ENCODE measurements around the gene ST8SIA1. TPM values are rescaled to one million over a fixed set of nuclear protein-coding genes. Genes with fewer than 3 reads are reported as not detected.
"Not testable (repeated sequence)": the region's sequence is repeated elsewhere in the genome, so short reads cannot be mapped to it uniquely, and the experiment has no call there.

The ST8SIA1 gene
- total RNA-seq, 3 donors from 2014 or later = 1.5 to 4.0 (median 1.6) TPM

DNA sequence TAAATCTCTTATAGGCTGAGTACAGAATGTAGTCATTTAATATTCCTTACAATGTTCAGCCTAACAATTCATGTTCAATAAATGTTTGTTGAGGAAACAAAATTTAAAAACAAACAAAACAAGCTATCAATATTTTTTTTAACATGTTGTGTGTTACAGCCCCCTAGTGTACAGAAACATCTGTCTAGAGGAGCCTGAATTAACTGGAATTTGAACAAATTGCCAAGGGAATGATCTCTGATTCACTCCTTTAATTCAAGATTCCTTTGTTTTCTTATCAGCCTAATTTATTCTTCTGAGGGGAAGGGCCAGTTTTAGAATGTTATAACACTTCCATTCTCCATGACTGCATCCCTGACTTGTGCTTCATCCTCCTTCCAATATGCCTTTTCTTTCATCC, 161.3 kb downstream of the ST8SIA1 start:
- Mint-ChIP-seq H3K9me3 (no peaks in the 10 kb centered on the region), H3K4me3 (no peak overlapping the region), H3K27me3 (ENCODE audit: low read depth) (no peaks in the 10 kb centered on the region), H3K36me3 (ENCODE audit: insufficient read depth) (no peaks in the 10 kb centered on the region), H3K4me1 (ENCODE audit: low read depth) (peaks cover 6% of the 10 kb centered on the region)
- no peak for ATAC-seq
- DNase-seq = no peak

DNA sequence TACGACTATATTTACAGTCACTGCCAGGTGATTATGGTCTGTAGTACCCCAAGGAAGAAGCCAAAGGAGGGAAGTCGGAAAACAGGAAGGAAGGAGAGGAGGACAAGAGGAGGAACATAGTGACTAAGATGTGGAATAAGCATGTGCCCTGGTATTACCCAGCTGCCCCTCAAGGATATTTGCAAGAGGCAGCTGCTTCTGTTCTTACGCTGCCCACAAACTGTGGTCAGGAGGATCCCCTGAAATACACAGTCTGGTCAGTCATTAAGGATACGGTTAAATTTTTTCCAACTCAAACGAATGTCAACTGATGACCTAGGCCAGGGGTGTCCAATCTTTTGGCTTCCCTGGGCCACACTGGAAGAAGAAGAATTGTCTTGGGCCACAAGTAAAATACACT, 162.0 kb downstream of the ST8SIA1 start:
- no peaks in the 10 kb centered on the region for H3K9me3 Mint-ChIP-seq
- H3K27me3 Mint-ChIP-seq (ENCODE audit: low read depth) = no peaks in the 10 kb centered on the region
- no peak overlapping the region for H3K4me3 Mint-ChIP-seq
- no peak for ATAC-seq
- peaks cover 6% of the 10 kb centered on the region for H3K4me1 Mint-ChIP-seq (ENCODE audit: low read depth)
- H3K36me3 Mint-ChIP-seq (ENCODE audit: insufficient read depth) = no peaks in the 10 kb centered on the region
- DNase-seq = no peak

DNA sequence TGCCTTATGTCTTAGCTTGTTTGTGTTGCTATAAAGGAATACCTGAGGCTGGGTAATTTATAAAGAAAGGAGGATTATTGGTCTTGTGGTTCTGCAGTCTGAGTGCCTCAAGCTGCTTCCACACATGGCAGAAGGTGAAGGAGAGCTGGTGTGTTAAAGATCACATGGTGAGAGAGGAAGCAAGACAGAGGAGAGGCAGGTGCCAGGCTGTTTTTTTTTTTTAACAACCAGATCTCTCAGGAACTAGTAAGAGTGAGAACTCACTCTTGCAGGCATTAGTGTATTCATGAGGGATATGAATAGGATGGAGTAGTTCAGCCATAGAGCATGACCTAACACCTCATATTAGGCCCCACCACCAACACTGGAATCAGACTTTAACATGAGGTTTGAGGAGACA, 165.1 kb downstream of the ST8SIA1 start:
- Mint-ChIP-seq H3K9me3 (no peaks in the 10 kb centered on the region), H3K4me1 (ENCODE audit: low read depth) (peaks cover 15% of the 10 kb centered on the region), H3K27me3 (ENCODE audit: low read depth) (no peaks in the 10 kb centered on the region), H3K36me3 (ENCODE audit: insufficient read depth) (no peaks in the 10 kb centered on the region), H3K4me3 (no peak overlapping the region)
- ATAC-seq = no peak
- no peak for DNase-seq

DNA sequence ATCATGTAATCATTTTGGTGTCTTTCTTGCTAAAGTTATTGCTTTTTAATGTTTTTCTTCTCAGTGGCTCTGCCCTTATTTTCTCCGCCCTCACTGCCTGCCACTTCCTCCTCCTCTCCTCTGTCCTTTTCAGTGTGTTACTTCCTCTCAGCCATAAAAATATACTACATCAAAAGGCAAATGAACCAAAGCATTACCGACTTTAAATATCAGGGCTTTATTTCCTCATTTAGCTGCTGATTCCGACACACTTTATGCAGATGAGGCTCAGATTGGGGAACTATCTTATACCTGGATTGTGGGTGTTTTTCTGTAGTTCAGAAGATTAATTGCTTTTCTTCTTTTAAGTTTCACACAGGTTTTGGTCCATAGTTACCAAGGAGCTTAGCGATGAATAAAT, 170.4 kb downstream of the ST8SIA1 start:
- no peaks in the 10 kb centered on the region for H3K9me3 Mint-ChIP-seq
- no peaks in the 10 kb centered on the region for H3K27me3 Mint-ChIP-seq (ENCODE audit: low read depth)

DNA sequence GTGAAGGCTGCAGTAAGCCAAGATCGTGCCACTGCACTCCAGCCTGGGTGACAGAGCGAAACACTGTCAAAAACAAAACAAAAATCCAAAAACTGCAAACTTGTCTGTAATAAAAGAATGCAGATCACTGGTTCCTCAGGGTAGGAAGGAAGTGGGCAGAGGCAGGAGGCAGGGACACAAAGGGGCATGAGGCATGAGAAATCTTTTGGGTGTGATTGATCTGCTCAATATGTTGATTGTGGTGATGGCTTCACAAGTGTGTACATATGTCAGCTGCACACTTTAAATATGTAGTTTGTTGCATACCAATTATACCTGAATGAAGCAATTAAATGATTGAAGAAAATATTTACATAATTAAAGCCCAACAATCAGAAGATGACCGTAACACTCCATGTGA, 170.9 kb downstream of the ST8SIA1 start:
- no peak overlapping the region for H3K4me3 Mint-ChIP-seq
- peaks cover 47% of the 10 kb centered on the region for H3K4me1 Mint-ChIP-seq (ENCODE audit: low read depth)
- H3K9me3 Mint-ChIP-seq = no peaks in the 10 kb centered on the region
- no peaks in the 10 kb centered on the region for H3K36me3 Mint-ChIP-seq (ENCODE audit: insufficient read depth)
- DNase-seq (no peak), ATAC-seq (no peak)
- no peaks in the 10 kb centered on the region for H3K27me3 Mint-ChIP-seq (ENCODE audit: low read depth)

More for the DNA sequence above, 170.4 kb downstream of the ST8SIA1 start:
- Mint-ChIP-seq H3K36me3 (ENCODE audit: insufficient read depth) (no peaks in the 10 kb centered on the region), H3K4me3 (peak overlapping the region; percentile 55), H3K4me1 (ENCODE audit: low read depth) (peaks cover 47% of the 10 kb centered on the region)
- no peak for DNase-seq
- ATAC-seq = no peak

DNA sequence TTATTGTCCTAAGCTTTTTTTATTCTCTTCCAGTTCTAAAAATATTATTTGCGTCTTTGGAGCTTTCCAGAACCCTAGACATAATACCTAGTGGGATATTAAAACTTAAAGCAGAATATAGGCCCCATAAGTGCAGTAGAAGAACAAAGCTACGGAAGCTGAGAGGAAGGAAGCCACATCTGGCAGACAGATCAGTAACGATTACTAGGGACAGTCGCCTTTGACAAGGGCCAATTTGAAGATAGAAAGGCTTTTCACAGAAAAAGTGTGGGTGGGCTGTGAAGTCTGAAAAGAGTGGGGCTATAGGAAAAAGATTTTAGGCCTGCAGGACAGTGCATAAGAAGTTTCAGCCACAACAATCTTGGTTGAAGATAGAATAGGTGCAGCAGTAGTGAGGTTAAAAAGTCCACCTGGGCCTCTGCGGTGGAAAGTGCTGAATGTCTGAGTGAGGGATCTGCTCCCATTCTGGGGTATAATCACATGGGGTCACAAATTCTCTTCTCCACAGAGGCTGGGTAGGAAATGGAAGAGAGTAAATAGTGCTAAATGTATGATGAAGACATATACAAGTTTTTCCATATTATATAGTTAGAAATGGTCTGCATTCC, 174.0 kb downstream of the ST8SIA1 start:
- H3K36me3 Mint-ChIP-seq (ENCODE audit: insufficient read depth) = no peaks in the 10 kb centered on the region

DNA sequence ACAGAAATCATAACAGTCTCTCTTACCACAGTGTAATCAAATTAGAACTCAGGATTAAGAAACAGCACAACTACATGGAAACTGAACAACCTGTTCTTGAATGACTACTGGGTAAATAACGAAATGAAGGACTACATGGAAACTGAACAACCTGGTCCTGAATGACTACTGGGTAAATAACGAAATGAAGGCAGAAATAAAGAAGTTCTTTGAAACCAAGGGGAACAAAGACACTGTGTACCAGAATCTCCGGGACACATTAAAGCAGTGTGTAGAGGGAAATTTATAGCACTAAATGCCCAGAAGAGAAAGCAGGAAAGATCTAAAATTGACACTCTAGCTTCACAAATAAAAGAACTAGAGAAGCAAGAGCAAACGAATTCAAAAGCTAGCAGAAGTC, 185.2 kb downstream of the ST8SIA1 start:
- H3K27me3 Mint-ChIP-seq (ENCODE audit: low read depth); H3K36me3 Mint-ChIP-seq (ENCODE audit: insufficient read depth); H3K4me3 Mint-ChIP-seq; ATAC-seq; DNase-seq: not testable (repeated sequence)
- H3K4me1 Mint-ChIP-seq (ENCODE audit: low read depth) = peaks cover 19% of the 10 kb centered on the region
- peaks cover 12% of the 10 kb centered on the region for H3K9me3 Mint-ChIP-seq

More for the DNA sequence above, 174.0 kb downstream of the ST8SIA1 start:
- H3K4me1 Mint-ChIP-seq (ENCODE audit: low read depth) = peaks cover 47% of the 10 kb centered on the region
- H3K27me3 Mint-ChIP-seq (ENCODE audit: low read depth) = no peaks in the 10 kb centered on the region
- ATAC-seq (peak; percentile 35 to 48), DNase-seq (no peak)
- H3K9me3 Mint-ChIP-seq = no peaks in the 10 kb centered on the region
- H3K4me3 Mint-ChIP-seq = peak overlapping the region; percentile 21

DNA sequence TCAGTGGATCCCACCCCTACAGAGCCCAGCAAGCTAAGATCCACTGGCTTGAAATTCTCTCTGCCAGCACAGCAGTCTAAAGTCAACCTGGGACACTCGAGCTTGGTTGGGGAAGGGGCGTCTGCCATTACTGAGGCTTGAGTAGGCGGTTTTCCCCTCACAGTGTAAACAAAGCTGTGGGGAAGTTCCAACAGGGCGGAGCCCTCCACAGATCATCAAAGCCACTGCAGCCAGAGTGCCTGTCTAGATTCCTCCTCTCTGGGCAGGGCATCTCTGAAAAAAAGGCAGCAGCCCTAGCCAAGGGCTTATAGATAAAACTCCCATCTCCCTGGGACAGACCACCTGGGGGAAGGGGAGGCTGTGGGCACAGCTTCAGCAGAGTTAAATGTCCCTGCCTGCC, 187.8 kb downstream of the ST8SIA1 start:
- DNase-seq (peak; percentile 8), ATAC-seq (peak; percentile 54 to 77)

More for the DNA sequence above, 187.8 kb downstream of the ST8SIA1 start:
- H3K4me1 Mint-ChIP-seq (ENCODE audit: low read depth) = peaks cover 17% of the 10 kb centered on the region
- not testable (repeated sequence) for H3K9me3 Mint-ChIP-seq; H3K4me3 Mint-ChIP-seq; H3K27me3 Mint-ChIP-seq (ENCODE audit: low read depth); H3K36me3 Mint-ChIP-seq (ENCODE audit: insufficient read depth)

Other genes starting within 250 kb of the ST8SIA1 start
- 10 to 100 TPM; 19.5 to 20.2 (median 19.8) TPM for gene C2CD5, start 209.8 kb upstream of the ST8SIA1 start, total RNA-seq

Measured in activated T-cell treated with anti-CD3 and anti-CD28 coated beads, Interleukin-2, amount 50 U/mL, for 4 hours (primary cell).